HCT116 (cell line): ENCODE results near the gene APBB2. TPM values are rescaled to one million over a fixed set of nuclear protein-coding genes. Genes with fewer than 3 reads are reported as not detected.

Experiments
- ATAC-seq: fragments of 200-7000 bp; cut with Tn5 transposase; 2 replicates; pipeline ENCODE4 v1.9.1; 2020; ENCODE audit warnings: mild to moderate bottlenecking, moderate library complexity
- BruUV-seq: library from RNA; stranded (reverse); fragments of 400-500 nt; replicated peaks from 2 replicates; lab custom pipeline; 2021; lab: Mats Ljungman, UMichigan
- CTCF ChIA-PET: fragments of 300-600 bp; sonication (Branson Sonifier 250); formaldehyde crosslinking; loops from one replicate; lab custom pipeline; 2021; ENCODE audit warnings: antibody characterized with exemption; lab: Charles Lee
- POLR2A ChIA-PET: fragments of 300-600, 350-600 bp; sonication (Branson Sonifier 250); formaldehyde crosslinking; loops from one replicate; lab custom pipeline; 2021; ENCODE audit warnings: antibody characterized with exemption; lab: Charles Lee
- RAD21 ChIA-PET, 2 experiments: fragments of 300-600 bp; sonication (Branson Sonifier 250); formaldehyde crosslinking; loops; one replicate each; lab custom pipeline; 2023; ENCODE audit warnings: low total read pairs in 2 of 2; ENCODE audit not compliant: uncharacterized antibody in 2 of 2, unreplicated experiment in 2 of 2, low non-redundant PET in 1 of 2; lab: Charles Lee
- DNase-seq: peaks from one replicate; pipeline ENCODE4 v3.0.0-alpha.2; 2010; ENCODE audit warnings: low read depth, low spot score
- H2AFZ ChIP-seq: fragments of 200-600 bp; shearing (Covaris generic), sonication (generic); 2 replicates; pipeline ENCODE4 v1.6.1; 2017; ENCODE audit warnings: low read depth, mixed run types, mixed read lengths, antibody characterized with exemption, low read length; ENCODE audit not compliant: poor library complexity, severe bottlenecking
- H3K27ac ChIP-seq: 2 replicates; pipeline ENCODE4 v1.5.1; 2012; ENCODE audit warnings: low read depth, low read length
- H3K27me3 ChIP-seq: fragments of 200-600 bp; sonication (generic); 2 replicates; pipeline ENCODE4 v1.6.1; 2016; ENCODE audit warnings: mixed run types, low read length, mixed read lengths; ENCODE audit not compliant: insufficient read depth
- H3K36me3 ChIP-seq, 2 experiments: fragments of 200-500 bp in 1 of 2; fragments of 200-600 bp in 1 of 2; sonication (Bioruptor generic) in 1 of 2; sonication (generic) in 1 of 2; 2 replicates each; pipeline versions ENCODE4 v1.5.1 to v1.6.1; 2014 to 2016; ENCODE audit warnings: low read length in 2 of 2, inconsistent platforms in 1 of 2, mixed read lengths in 1 of 2, mixed run types in 1 of 2; ENCODE audit not compliant: insufficient read depth in 2 of 2, control insufficient read depth in 1 of 2
- H3K4me1 ChIP-seq, 2 experiments: fragments of 200-600 bp in 1 of 2; sonication (generic) in 1 of 2; 2 replicates each; pipeline versions ENCODE4 v1.5.1 to v1.6.1; 2012 to 2017; ENCODE audit warnings: low read length in 2 of 2, inconsistent platforms in 1 of 2, mild to moderate bottlenecking in 1 of 2, mixed read lengths in 1 of 2, mixed run types in 1 of 2, moderate library complexity in 1 of 2; ENCODE audit not compliant: insufficient read depth in 2 of 2, control insufficient read depth in 1 of 2
- H3K4me2 ChIP-seq: fragments of 200-600 bp; sonication (generic); 2 replicates; pipeline ENCODE4 v1.6.1; 2017; ENCODE audit warnings: mixed run types, low read length, mixed read lengths
- H3K4me3 ChIP-seq, 2 experiments: fragments of 200-600 bp in 1 of 2; sonication (generic) in 1 of 2; replicated peaks in 1 of 2; 2 replicates each; pipeline ENCODE4 v1.5.1; 2011 to 2016; ENCODE audit warnings: low read length in 2 of 2, control low read depth in 1 of 2, low read depth in 1 of 2, mild to moderate bottlenecking in 1 of 2, mixed read lengths in 1 of 2, mixed run types in 1 of 2
- H3K79me2 ChIP-seq: fragments of 200-600 bp; sonication (generic); 2 replicates; pipeline ENCODE4 v1.6.1; 2017; ENCODE audit warnings: mild to moderate bottlenecking, mixed run types, low read length, moderate library complexity, mixed read lengths; ENCODE audit not compliant: insufficient read depth
- H3K9ac ChIP-seq: fragments of 200-600 bp; sonication (generic); 2 replicates; pipeline ENCODE4 v1.6.1; 2016; ENCODE audit warnings: low read length, mixed read lengths
- H3K9me2 ChIP-seq: fragments of 200-600 bp; sonication (generic), shearing (Covaris generic); 2 replicates; pipeline ENCODE4 v1.6.1; 2017; ENCODE audit warnings: mixed run types, mild to moderate bottlenecking, moderate library complexity; ENCODE audit not compliant: insufficient read depth
- H3K9me3 ChIP-seq, 2 experiments: fragments of 200-500 bp in 1 of 2; fragments of 200-600 bp in 1 of 2; sonication (Bioruptor generic) in 1 of 2; sonication (generic) in 1 of 2; 2 replicates each; pipeline ENCODE4 v1.6.1; 2014 to 2017; ENCODE audit warnings: low read length in 2 of 2, mixed read lengths in 2 of 2, inconsistent platforms in 1 of 2, low read depth in 1 of 2, mild to moderate bottlenecking in 1 of 2, mixed run types in 1 of 2, moderate library complexity in 1 of 2; ENCODE audit not compliant: control insufficient read depth in 1 of 2, insufficient read depth in 1 of 2
- H4K20me1 ChIP-seq: fragments of 200-600 bp; sonication (generic), shearing (Covaris generic); 2 replicates; pipeline ENCODE4 v1.6.1; 2017; ENCODE audit warnings: mixed run types, mild to moderate bottlenecking, moderate library complexity; ENCODE audit not compliant: insufficient read depth
- CEBPB ChIP-seq: IDR thresholded peaks from 2 replicates; pipeline ENCODE4 v1.6.1; 2012; ENCODE audit warnings: low read depth
- EGR1 ChIP-seq: IDR thresholded peaks from 2 replicates; pipeline ENCODE4 v1.6.1; 2012; ENCODE audit warnings: low read depth
- FOSL1 ChIP-seq: IDR thresholded peaks from 2 replicates; pipeline ENCODE4 v1.6.1; 2012; ENCODE audit warnings: low read depth
- POLR2A ChIP-seq: IDR thresholded peaks from 2 replicates; pipeline ENCODE4 v1.7.0; 2011; ENCODE audit warnings: borderline replicate concordance; ENCODE audit not compliant: insufficient read depth, insufficient read length; ENCODE audit errors: extremely low read depth
- TCF7L2 ChIP-seq: IDR thresholded peaks from 2 replicates; pipeline ENCODE4 v1.7.0; 2011; ENCODE audit warnings: borderline replicate concordance, inconsistent platforms; ENCODE audit not compliant: insufficient read depth, insufficient read length; ENCODE audit errors: extremely low read depth
- YY1 ChIP-seq: IDR thresholded peaks from 2 replicates; pipeline ENCODE4 v1.6.1; 2011; ENCODE audit warnings: low read length, low read depth, moderate library complexity, mild to moderate bottlenecking; ENCODE audit not compliant: insufficient replicate concordance; ENCODE audit errors: extremely low read depth
- intact Hi-C: fragments of 100-400 bp; cut with micrococcal nuclease; formaldehyde crosslinking; loops from 2 replicates; pipeline ENCODE4 v1.10.0; 2022
- total RNA-seq: library from RNA; stranded (reverse); gene quantifications from one replicate; pipeline ENCODE4 v1.2.1, GENCODE V29; 2021; ENCODE audit not compliant: unreplicated experiment
- TF ChIP-seq, protein P1 (sequence below): IDR thresholded peaks from 2 replicates; pipeline ENCODE4 v1.6.1; 2011; ENCODE audit warnings: mild to moderate bottlenecking, low read length, moderate library complexity; ENCODE audit not compliant: insufficient replicate concordance; ENCODE audit errors: extremely low read depth
- TF ChIP-seq, protein P2 (sequence below): IDR thresholded peaks from 2 replicates; pipeline ENCODE4 v1.6.1; 2012
- TF ChIP-seq, protein P3 (sequence below), 3 experiments: fragments of 200-600 bp in 1 of 3; sonication (generic) in 1 of 3; IDR thresholded peaks in 2 of 3; conservative IDR thresholded peaks in 1 of 3; 2 replicates each; pipeline ENCODE4 v1.5.1; 2012 to 2017; ENCODE audit warnings: low read depth in 2 of 3, low read length in 2 of 3, antibody characterized with exemption in 1 of 3, borderline replicate concordance in 1 of 3, control low read depth in 1 of 3, mild to moderate bottlenecking in 1 of 3, mixed read lengths in 1 of 3, mixed run types in 1 of 3, moderate library complexity in 1 of 3; ENCODE audit not compliant: insufficient read depth in 1 of 3

APBB2 gene
- total RNA-seq, 1 experiment from 2014 or later = 72.5 TPM

DNA sequence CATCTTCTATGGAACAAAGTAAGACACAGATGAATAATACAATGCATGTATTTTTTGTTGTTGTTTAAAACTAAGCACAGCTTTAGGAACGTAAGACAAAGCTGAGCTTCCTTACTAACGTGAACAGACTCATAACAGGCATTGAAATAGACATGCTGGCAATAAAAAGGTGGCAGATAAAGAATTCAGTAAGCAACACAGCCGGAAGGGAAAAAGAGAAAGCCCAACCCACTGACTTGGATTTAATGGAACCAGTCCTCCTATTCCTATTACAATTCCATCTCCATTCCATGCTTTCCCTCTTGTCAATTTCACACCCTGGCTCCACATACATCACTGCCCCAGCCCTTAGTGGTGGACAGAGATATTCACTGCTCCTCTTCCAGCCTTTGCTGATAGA is 282.5 kb downstream of the APBB2 start:
- peaks cover 0 to 7% of the 10 kb centered on the region in 2 experiments; a peak in 1 of 4 replicates for H3K36me3 ChIP-seq
- H3K9me3 ChIP-seq = no peaks in the 10 kb centered on the region
- H3K4me2 ChIP-seq = no peak overlapping the region
- no peak overlapping the region for H3K9ac ChIP-seq
- H3K27me3 ChIP-seq = no peaks in the 10 kb centered on the region
- TF ChIP-seq, protein P1, sequence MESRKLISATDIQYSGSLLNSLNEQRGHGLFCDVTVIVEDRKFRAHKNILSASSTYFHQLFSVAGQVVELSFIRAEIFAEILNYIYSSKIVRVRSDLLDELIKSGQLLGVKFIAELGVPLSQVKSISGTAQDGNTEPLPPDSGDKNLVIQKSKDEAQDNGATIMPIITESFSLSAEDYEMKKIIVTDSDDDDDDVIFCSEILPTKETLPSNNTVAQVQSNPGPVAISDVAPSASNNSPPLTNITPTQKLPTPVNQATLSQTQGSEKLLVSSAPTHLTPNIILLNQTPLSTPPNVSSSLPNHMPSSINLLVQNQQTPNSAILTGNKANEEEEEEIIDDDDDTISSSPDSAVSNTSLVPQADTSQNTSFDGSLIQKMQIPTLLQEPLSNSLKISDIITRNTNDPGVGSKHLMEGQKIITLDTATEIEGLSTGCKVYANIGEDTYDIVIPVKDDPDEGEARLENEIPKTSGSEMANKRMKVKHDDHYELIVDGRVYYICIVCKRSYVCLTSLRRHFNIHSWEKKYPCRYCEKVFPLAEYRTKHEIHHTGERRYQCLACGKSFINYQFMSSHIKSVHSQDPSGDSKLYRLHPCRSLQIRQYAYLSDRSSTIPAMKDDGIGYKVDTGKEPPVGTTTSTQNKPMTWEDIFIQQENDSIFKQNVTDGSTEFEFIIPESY = no peak
- TF ChIP-seq EGR1 = no peak
- TF ChIP-seq, all 23 proteins: peak for 0
- POLR2A ChIA-PET = no interaction called here
- H3K9me2 ChIP-seq = no peaks in the 10 kb centered on the region
- no peak overlapping the region for H3K27ac ChIP-seq
- H3K4me3 ChIP-seq = no peak overlapping the region
- H4K20me1 ChIP-seq = no peaks in the 10 kb centered on the region
- H3K79me2 ChIP-seq = no peaks in the 10 kb centered on the region
- ATAC-seq (no peak), DNase-seq (no peak)
- no TSS peak for BruUV-seq
- RAD21 ChIA-PET = no interaction called here
- intact Hi-C loops = no loop called here
- CTCF ChIA-PET = interaction anchor here (1.7 to 2.4 kb wide), 2 partner anchors 9 to 15 kb away, joined by 4 to 7 read pairs; no protein-coding TSS in a partner anchor
- no peaks in the 10 kb centered on the region; a peak in 1 of 4 replicates for H3K4me1 ChIP-seq
- no peak overlapping the region for H2AFZ ChIP-seq

DNA sequence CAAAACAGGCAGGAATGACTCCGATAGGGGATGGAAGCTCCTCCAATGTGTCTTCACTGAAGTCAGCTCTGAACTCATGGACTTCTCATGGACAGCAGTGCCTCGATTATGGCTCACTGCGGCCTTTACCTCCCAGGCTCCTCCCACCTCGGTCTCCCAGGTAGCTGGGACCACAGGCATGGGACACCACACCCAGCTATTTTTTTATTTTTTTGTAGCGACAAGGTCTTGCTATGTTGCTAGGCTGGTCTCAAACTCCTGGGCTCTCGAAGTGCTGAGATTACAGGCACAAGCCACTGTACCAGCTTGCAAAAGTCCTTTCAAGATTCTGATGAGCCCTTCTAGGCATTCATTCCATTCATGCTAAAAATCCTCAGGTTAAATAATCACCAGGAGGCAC is 283.1 kb downstream of the APBB2 start:
- BruUV-seq = no TSS peak
- TF ChIP-seq, protein P2, sequence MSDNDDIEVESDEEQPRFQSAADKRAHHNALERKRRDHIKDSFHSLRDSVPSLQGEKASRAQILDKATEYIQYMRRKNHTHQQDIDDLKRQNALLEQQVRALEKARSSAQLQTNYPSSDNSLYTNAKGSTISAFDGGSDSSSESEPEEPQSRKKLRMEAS = no peak
- no peak for TF ChIP-seq POLR2A
- TF ChIP-seq YY1 = no peak
- no peak for TF ChIP-seq TCF7L2
- TF ChIP-seq, protein P3, sequence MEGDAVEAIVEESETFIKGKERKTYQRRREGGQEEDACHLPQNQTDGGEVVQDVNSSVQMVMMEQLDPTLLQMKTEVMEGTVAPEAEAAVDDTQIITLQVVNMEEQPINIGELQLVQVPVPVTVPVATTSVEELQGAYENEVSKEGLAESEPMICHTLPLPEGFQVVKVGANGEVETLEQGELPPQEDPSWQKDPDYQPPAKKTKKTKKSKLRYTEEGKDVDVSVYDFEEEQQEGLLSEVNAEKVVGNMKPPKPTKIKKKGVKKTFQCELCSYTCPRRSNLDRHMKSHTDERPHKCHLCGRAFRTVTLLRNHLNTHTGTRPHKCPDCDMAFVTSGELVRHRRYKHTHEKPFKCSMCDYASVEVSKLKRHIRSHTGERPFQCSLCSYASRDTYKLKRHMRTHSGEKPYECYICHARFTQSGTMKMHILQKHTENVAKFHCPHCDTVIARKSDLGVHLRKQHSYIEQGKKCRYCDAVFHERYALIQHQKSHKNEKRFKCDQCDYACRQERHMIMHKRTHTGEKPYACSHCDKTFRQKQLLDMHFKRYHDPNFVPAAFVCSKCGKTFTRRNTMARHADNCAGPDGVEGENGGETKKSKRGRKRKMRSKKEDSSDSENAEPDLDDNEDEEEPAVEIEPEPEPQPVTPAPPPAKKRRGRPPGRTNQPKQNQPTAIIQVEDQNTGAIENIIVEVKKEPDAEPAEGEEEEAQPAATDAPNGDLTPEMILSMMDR (IDR thresholded peaks at IDR 0.05 in 2 of 3, conservative IDR thresholded peaks at IDR 0.05 in 1 of 3; ENCODE audit: borderline replicate concordance in 1 of 3, insufficient read depth in 1 of 3, low read depth in 2 of 3, low read length in 2 of 3) = no peak
- TF ChIP-seq CEBPB = no peak
- TF ChIP-seq, protein P1 = no peak
- no peak for TF ChIP-seq EGR1
- TF ChIP-seq FOSL1 = no peak

More for the DNA sequence above, 283.1 kb downstream of the APBB2 start:
- DNase-seq (no peak), ATAC-seq (no peak)
- Histone ChIP-seq H3K9ac (no peak overlapping the region), H3K4me1 (no peaks in the 10 kb centered on the region; a peak in 1 of 4 replicates), H3K4me3 (no peak overlapping the region), H3K27me3 (no peaks in the 10 kb centered on the region), H3K36me3 (peaks cover 0 to 7% of the 10 kb centered on the region in 2 experiments; a peak in 1 of 4 replicates), H4K20me1 (no peaks in the 10 kb centered on the region), H3K9me3 (no peaks in the 10 kb centered on the region), H3K9me2 (no peaks in the 10 kb centered on the region), H3K79me2 (no peaks in the 10 kb centered on the region), H2AFZ (no peak overlapping the region), H3K4me2 (no peak overlapping the region), H3K27ac (no peak overlapping the region)
- ChIA-PET RAD21 (no interaction called here), POLR2A (no interaction called here), CTCF (interaction anchor here (1.5 to 2.4 kb wide), 4 partner anchors 9 to 283 kb away, joined by 3 to 7 read pairs (median 5); partner anchors contain the start of gene APBB2)
- intact Hi-C loops = no loop called here
